Hepatocyte (in vitro differentiated cells): ENCODE measurements around the gene WBP1L. TPM values are rescaled to one million over a fixed set of nuclear protein-coding genes. Genes with fewer than 3 reads are reported as not detected.

ENCODE experiments used
- DNase-seq: peaks from one replicate; pipeline ENCODE4 v3.0.0-alpha.2; 2016; ENCODE audit warnings: low spot score
- H2AFZ ChIP-seq: fragments of 200-600 bp; sonication (generic); 2 replicates; pipeline ENCODE4 v1.6.0; 2016; ENCODE audit warnings: antibody characterized with exemption, mild to moderate bottlenecking
- H3K27ac ChIP-seq: fragments of 200-600 bp; sonication (generic); 2 replicates; pipeline ENCODE4 v1.5.1; 2016; ENCODE audit warnings: mild to moderate bottlenecking
- H3K27me3 ChIP-seq: fragments of 200-600 bp; sonication (generic); 2 replicates; pipeline ENCODE4 v1.6.1; 2016
- H3K36me3 ChIP-seq: fragments of 200-600 bp; sonication (generic); replicated peaks from 2 replicates; pipeline ENCODE4 v1.5.1; 2016; ENCODE audit warnings: low read depth; ENCODE audit not compliant: insufficient read depth
- H3K4me1 ChIP-seq: fragments of 200-600 bp; sonication (generic); 2 replicates; pipeline ENCODE4 v1.5.1; 2016; ENCODE audit warnings: mild to moderate bottlenecking, moderate library complexity; ENCODE audit not compliant: insufficient read depth
- H3K4me2 ChIP-seq: fragments of 200-600 bp; sonication (generic); 2 replicates; pipeline ENCODE4 v1.6.0; 2016
- H3K4me3 ChIP-seq: fragments of 200-600 bp; sonication (generic); 2 replicates; pipeline ENCODE4 v1.5.1; 2016; ENCODE audit warnings: mild to moderate bottlenecking
- H3K79me2 ChIP-seq: fragments of 200-600 bp; sonication (generic); 2 replicates; pipeline ENCODE4 v1.6.0; 2017; ENCODE audit warnings: mild to moderate bottlenecking
- H3K9me2 ChIP-seq: fragments of 200-600 bp; sonication (generic); replicated peaks from 2 replicates; pipeline ENCODE4 v1.6.0; 2017; ENCODE audit warnings: mild to moderate bottlenecking; ENCODE audit not compliant: insufficient read depth
- H3K9me3 ChIP-seq: fragments of 200-600 bp; sonication (generic); 2 replicates; pipeline ENCODE4 v1.5.1; 2016; ENCODE audit warnings: low read depth, mild to moderate bottlenecking
- H4K20me1 ChIP-seq: fragments of 200-600 bp; sonication (generic); 2 replicates; pipeline ENCODE4 v1.6.0; 2016; ENCODE audit warnings: mild to moderate bottlenecking; ENCODE audit not compliant: insufficient read depth, poor library complexity, severe bottlenecking
- EZH2 ChIP-seq: fragments of 200-600 bp; sonication (generic); IDR thresholded peaks from 2 replicates; pipeline ENCODE4 v1.6.1; 2016; ENCODE audit warnings: antibody characterized with exemption, mild to moderate bottlenecking, borderline replicate concordance
- EZH2phosphoT487 ChIP-seq: fragments of 200-600 bp; sonication (generic); IDR thresholded peaks from one replicate; pipeline ENCODE4 v1.6.1; 2018; ENCODE audit warnings: antibody characterized with exemption, mild to moderate bottlenecking, low read depth, moderate library complexity; ENCODE audit not compliant: unreplicated experiment, severe bottlenecking
- WGBS: methylation state at CpG from one replicate; pipeline ENCODE4 v1.1.6; 2016; ENCODE audit warnings: low lambda C conversion rate; ENCODE audit errors: missing lambda C conversion rate; 5-methylcytosine and 5-hydroxymethylcytosine counted together
- polyA plus RNA-seq: library from polyadenylated mRNA; unstranded; fragments of >200 nt; fragmentation: Nextera tagmentation; extraction: Ambion mirVana; gene quantifications from 2 replicates; pipeline ENCODE4 v1.2.1, GENCODE V29; 2016
- total RNA-seq: library from RNA; depleted of rRNA; stranded (reverse); fragments of >200 nt; gene quantifications from 2 replicates; pipeline ENCODE4 v1.2.3, GENCODE V29; 2014
- TF ChIP-seq, protein P1 (sequence below): fragments of 200-600 bp; sonication (generic); IDR thresholded peaks from 2 replicates; pipeline ENCODE4 v1.5.1; 2016; ENCODE audit warnings: antibody characterized with exemption, mild to moderate bottlenecking; ENCODE audit not compliant: poor library complexity

WBP1L gene
- total and polyA plus RNA-seq, 2 experiments from 2014 or later = 21.6 to 57.1 TPM

GRCh38 chr10:102801496-102801895 is 57.7 kb downstream of the WBP1L start:
- no peak overlapping the region for H3K4me3 ChIP-seq
- H3K27me3 ChIP-seq = no peaks in the 10 kb centered on the region
- no peaks in the 10 kb centered on the region for H3K36me3 ChIP-seq
- no peak for DNase-seq
- H3K4me2 ChIP-seq = no peak overlapping the region
- peaks cover 23% of the 10 kb centered on the region for H3K4me1 ChIP-seq
- 38% methylated on average over 2 of the region's 2 CpGs for WGBS
- peaks cover 29% of the 10 kb centered on the region for H3K79me2 ChIP-seq
- H3K27ac ChIP-seq = peak overlapping the region; percentile 77
- no peak overlapping the region for H2AFZ ChIP-seq
- no peaks in the 10 kb centered on the region for H3K9me3 ChIP-seq
- no peaks in the 10 kb centered on the region for H3K9me2 ChIP-seq
- no peaks in the 10 kb centered on the region for H4K20me1 ChIP-seq
- TF ChIP-seq EZH2phosphoT487 = no peak
- TF ChIP-seq, protein P1, sequence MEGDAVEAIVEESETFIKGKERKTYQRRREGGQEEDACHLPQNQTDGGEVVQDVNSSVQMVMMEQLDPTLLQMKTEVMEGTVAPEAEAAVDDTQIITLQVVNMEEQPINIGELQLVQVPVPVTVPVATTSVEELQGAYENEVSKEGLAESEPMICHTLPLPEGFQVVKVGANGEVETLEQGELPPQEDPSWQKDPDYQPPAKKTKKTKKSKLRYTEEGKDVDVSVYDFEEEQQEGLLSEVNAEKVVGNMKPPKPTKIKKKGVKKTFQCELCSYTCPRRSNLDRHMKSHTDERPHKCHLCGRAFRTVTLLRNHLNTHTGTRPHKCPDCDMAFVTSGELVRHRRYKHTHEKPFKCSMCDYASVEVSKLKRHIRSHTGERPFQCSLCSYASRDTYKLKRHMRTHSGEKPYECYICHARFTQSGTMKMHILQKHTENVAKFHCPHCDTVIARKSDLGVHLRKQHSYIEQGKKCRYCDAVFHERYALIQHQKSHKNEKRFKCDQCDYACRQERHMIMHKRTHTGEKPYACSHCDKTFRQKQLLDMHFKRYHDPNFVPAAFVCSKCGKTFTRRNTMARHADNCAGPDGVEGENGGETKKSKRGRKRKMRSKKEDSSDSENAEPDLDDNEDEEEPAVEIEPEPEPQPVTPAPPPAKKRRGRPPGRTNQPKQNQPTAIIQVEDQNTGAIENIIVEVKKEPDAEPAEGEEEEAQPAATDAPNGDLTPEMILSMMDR = no peak

DNA sequence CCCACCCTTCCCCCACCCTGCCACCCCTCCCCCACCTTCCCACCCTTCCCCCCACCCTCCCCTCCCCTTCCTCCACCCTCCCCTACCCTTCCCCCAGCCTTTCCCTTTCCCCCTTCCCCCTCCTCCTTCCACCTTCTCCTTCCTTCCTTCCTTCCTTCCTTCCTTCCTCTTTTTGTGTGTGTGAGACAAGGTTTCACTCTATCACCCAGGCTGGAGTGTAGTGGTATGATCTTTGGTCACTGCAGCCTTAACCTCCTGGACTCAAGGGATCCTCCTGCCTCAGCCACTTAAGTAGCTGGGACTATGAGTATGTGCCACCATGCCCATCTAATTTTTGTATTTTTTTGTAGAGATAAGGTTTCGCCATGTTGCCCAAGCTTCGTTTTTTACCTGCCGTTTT is 58.2 kb downstream of the WBP1L start:
- no peak overlapping the region for H3K4me3 ChIP-seq
- TF ChIP-seq EZH2phosphoT487 (no peak), EZH2 (no peak)
- TF ChIP-seq, protein P1 = no peak
- peak overlapping the region; percentile 67 for H3K27ac ChIP-seq
- H3K9me3 ChIP-seq = no peaks in the 10 kb centered on the region
- H3K4me2 ChIP-seq = no peak overlapping the region
- no peak overlapping the region for H2AFZ ChIP-seq
- DNase-seq = no peak
- WGBS = 35% methylated on average over 3 of the region's 3 CpGs
- H3K9me2 ChIP-seq = no peaks in the 10 kb centered on the region
- no peaks in the 10 kb centered on the region for H4K20me1 ChIP-seq
- H3K36me3 ChIP-seq = no peaks in the 10 kb centered on the region
- peaks cover 27% of the 10 kb centered on the region for H3K79me2 ChIP-seq
- H3K4me1 ChIP-seq = peaks cover 19% of the 10 kb centered on the region
- no peaks in the 10 kb centered on the region for H3K27me3 ChIP-seq

- WGBS = 78% methylated on average over 6 of the region's 6 CpGs
- H3K4me1 ChIP-seq = peaks cover 19% of the 10 kb centered on the region
- H3K4me3 ChIP-seq = no peak overlapping the region
- no peak overlapping the region for H2AFZ ChIP-seq
- H3K9me2 ChIP-seq = no peaks in the 10 kb centered on the region
- TF ChIP-seq EZH2phosphoT487 = no peak
- TF ChIP-seq, protein P1 = no peak
- TF ChIP-seq EZH2 = no peak
- H3K27ac ChIP-seq = peak overlapping the region; percentile 67
- peak; percentile 38 for DNase-seq
- H4K20me1 ChIP-seq = no peaks in the 10 kb centered on the region
- H3K27me3 ChIP-seq = no peaks in the 10 kb centered on the region
- peaks cover 29% of the 10 kb centered on the region for H3K79me2 ChIP-seq
- no peaks in the 10 kb centered on the region for H3K9me3 ChIP-seq
- H3K36me3 ChIP-seq = no peaks in the 10 kb centered on the region
- H3K4me2 ChIP-seq = no peak overlapping the region
Measured at GRCh38 chr10:102802920-102803534, 59.3 kb downstream of the WBP1L start.
